Renal cortical epithelial cell (primary cell): ENCODE data around the gene PAK1IP1. TPM values are rescaled to one million over a fixed set of nuclear protein-coding genes. Genes with fewer than 3 reads are reported as not detected.
"Not testable (repeated sequence)": the region's sequence is repeated elsewhere in the genome, so short reads cannot be mapped to it uniquely, and the experiment has no call there.

Experiments
- DNase-seq: peaks from one replicate; pipeline ENCODE4 v3.0.0-alpha.2; 2011; ENCODE audit warnings: low read depth
- total RNA-seq: library from RNA; depleted of rRNA; stranded (reverse); fragments of >200 nt; gene quantifications from 2 replicates; pipeline ENCODE4 v1.2.3, GENCODE V29; 2014

PAK1IP1 gene
- total RNA-seq = 20.3 and 31.3 TPM in 2 replicates

GRCh38 chr6:10694302-10695085, at the start of gene PAK1IP1, which contains the start of gene C6orf52:
Gene PAK1IP1 (plus strand): TSS chr6:10694972. CDS start chr6:10694986, 14 bp downstream.
Gene C6orf52 (minus strand): TSS chr6:10694616. CDS start chr6:10687550, 7,066 bp downstream.
- peak; percentile 86 for DNase-seq

- no peak for DNase-seq
Measured at GRCh38 chr6:10655508-10656055, 39.2 kb upstream of the PAK1IP1 start.

- DNase-seq = no peak
Measured at GRCh38 chr6:10658910-10659698, 35.7 kb upstream of the PAK1IP1 start.

GRCh38 chr6:10659699-10660348, 34.9 kb upstream of the PAK1IP1 start:
- no peak for DNase-seq

GRCh38 chr6:10660431-10661191, 34.2 kb upstream of the PAK1IP1 start:
- DNase-seq = not testable (repeated sequence)

GRCh38 chr6:10662207-10662606, 32.6 kb upstream of the PAK1IP1 start:
- no peak for DNase-seq

- DNase-seq = no peak
Measured at GRCh38 chr6:10662742-10663141, 32.0 kb upstream of the PAK1IP1 start.

- DNase-seq = not testable (repeated sequence)
Measured at GRCh38 chr6:10665595-10665994, 29.2 kb upstream of the PAK1IP1 start.

GRCh38 chr6:10668126-10668917, 26.4 kb upstream of the PAK1IP1 start:
- DNase-seq = no peak

- no peak for DNase-seq
Measured at GRCh38 chr6:10676403-10676802, 18.4 kb upstream of the PAK1IP1 start.

GRCh38 chr6:10678456-10678855, 16.3 kb upstream of the PAK1IP1 start:
- DNase-seq = no peak

- no peak for DNase-seq
Measured at GRCh38 chr6:10681795-10682194, 13.0 kb upstream of the PAK1IP1 start.

- no peak for DNase-seq
Measured at GRCh38 chr6:10682355-10682988, 12.3 kb upstream of the PAK1IP1 start.

GRCh38 chr6:10684618-10685017, 10.2 kb upstream of the PAK1IP1 start:
- no peak for DNase-seq

GRCh38 chr6:10685092-10685915, 9.5 kb upstream of the PAK1IP1 start:
- no peak for DNase-seq

GRCh38 chr6:10686901-10687300, 7.9 kb upstream of the PAK1IP1 start:
- DNase-seq = no peak

GRCh38 chr6:10687582-10687981, 7.2 kb upstream of the PAK1IP1 start:
- DNase-seq = no peak

- no peak for DNase-seq
Measured at GRCh38 chr6:10690651-10691445, 3.9 kb upstream of the PAK1IP1 start.
